OCI-LY3 (cell line): Measurements from ENCODE around the gene SP5.
"Not testable (repeated sequence)": the region's sequence is repeated elsewhere in the genome, so short reads cannot be mapped to it uniquely, and the experiment has no call there.

ENCODE experiments used
- EZH2phosphoT487 ChIP-seq: fragments of 200-600 bp; shearing (Covaris generic); IDR thresholded peaks from 2 replicates; pipeline ENCODE4 v1.6.1; 2018; ENCODE audit warnings: antibody characterized with exemption, mixed run types, low read depth
- TF ChIP-seq, protein P1 (sequence below): fragments of 200-600, 300-600 bp; sonication (generic); IDR thresholded peaks from 2 replicates; pipeline ENCODE4 v1.5.1; 2014; ENCODE audit warnings: antibody characterized with exemption, low read length, low read depth

DNA sequence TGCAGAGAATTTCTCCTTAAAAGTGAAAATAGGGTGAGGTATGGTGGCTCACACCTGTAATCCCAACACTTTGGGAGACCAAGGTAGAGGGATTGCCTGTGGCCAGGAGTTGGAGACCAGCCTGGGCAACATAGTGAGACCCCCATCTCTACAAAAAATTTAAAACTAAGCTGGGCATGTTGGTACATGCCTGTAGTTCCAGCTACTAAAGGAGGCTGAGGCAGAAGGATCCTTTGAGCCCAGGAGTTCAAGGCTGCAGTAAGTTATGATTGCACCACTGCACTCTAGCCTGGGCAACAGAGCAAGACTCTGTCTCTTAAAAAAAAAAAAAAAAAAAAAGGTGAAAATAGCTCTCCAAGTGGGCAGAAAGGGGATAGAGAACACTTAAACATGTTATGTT is 40.9 kb upstream of the SP5 start:
- TF ChIP-seq, protein P1, sequence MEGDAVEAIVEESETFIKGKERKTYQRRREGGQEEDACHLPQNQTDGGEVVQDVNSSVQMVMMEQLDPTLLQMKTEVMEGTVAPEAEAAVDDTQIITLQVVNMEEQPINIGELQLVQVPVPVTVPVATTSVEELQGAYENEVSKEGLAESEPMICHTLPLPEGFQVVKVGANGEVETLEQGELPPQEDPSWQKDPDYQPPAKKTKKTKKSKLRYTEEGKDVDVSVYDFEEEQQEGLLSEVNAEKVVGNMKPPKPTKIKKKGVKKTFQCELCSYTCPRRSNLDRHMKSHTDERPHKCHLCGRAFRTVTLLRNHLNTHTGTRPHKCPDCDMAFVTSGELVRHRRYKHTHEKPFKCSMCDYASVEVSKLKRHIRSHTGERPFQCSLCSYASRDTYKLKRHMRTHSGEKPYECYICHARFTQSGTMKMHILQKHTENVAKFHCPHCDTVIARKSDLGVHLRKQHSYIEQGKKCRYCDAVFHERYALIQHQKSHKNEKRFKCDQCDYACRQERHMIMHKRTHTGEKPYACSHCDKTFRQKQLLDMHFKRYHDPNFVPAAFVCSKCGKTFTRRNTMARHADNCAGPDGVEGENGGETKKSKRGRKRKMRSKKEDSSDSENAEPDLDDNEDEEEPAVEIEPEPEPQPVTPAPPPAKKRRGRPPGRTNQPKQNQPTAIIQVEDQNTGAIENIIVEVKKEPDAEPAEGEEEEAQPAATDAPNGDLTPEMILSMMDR = not testable (repeated sequence)
- not testable (repeated sequence) for TF ChIP-seq EZH2phosphoT487
